Body of pancreas (tissue), 4 donors: Measurements from ENCODE around the gene RSPH9. TPM values are rescaled to one million over a fixed set of nuclear protein-coding genes. Genes with fewer than 3 reads are reported as not detected.
A peak's percentile ranks its signal among the peaks of the same experiment; 100 is the strongest.

ENCODE experiments used
- ATAC-seq: fragments of 150-250 bp; one replicate; pipeline ENCODE4 v1.9.1; 2016
- DNase-seq, 4 donors: peaks; one replicate each; pipeline ENCODE4 v3.0.0-alpha.2; 2019
- H3K27ac ChIP-seq, 4 donors: fragments of 200-600 bp; sonication (generic); 1 replicate in 3 of 4; 2 replicates in 1 of 4; pipeline versions ENCODE4 v1.5.1 to v1.6.1; 2016 to 2019; ENCODE audit warnings: mild to moderate bottlenecking in 1 of 4, mixed read lengths in 1 of 4, moderate library complexity in 1 of 4
- H3K27me3 ChIP-seq, 2 donors: fragments of 200-600 bp; sonication (generic); one replicate each; pipeline ENCODE4 v1.6.0; 2016; ENCODE audit warnings: mild to moderate bottlenecking in 1 of 2
- H3K36me3 ChIP-seq, 2 donors: fragments of 200-600 bp; sonication (generic); replicated peaks in 1 of 2; 2 replicates each; pipeline ENCODE4 v1.5.1; 2016; ENCODE audit warnings: low read depth in 2 of 2; ENCODE audit not compliant: insufficient read depth in 1 of 2
- H3K4me1 ChIP-seq: fragments of 200-600 bp; sonication (generic); one replicate; pipeline ENCODE4 v1.6.0; 2016
- H3K4me3 ChIP-seq, 2 donors: fragments of 200-600 bp; sonication (generic); 1 replicate in 1 of 2; 2 replicates in 1 of 2; pipeline ENCODE4 v1.5.1; 2016 to 2019
- H3K9me3 ChIP-seq, 3 donors: fragments of 200-600 bp; sonication (generic); 1 replicate in 2 of 3; 2 replicates in 1 of 3; pipeline ENCODE4 v1.5.1; 2016
- CTCF ChIP-seq, 7 experiments: fragments of 450-650 bp in 4 of 7; fragments of 200-600 bp in 3 of 7; sonication (generic) in 3 of 7; IDR thresholded peaks; one replicate each; pipeline ENCODE4 v1.5.1; 2016 to 2019; ENCODE audit warnings: antibody characterized with exemption in 7 of 7
- POLR2A ChIP-seq, 3 donors: fragments of 450-650 bp; IDR thresholded peaks; one replicate each; pipeline ENCODE4 v1.6.1; 2016; ENCODE audit warnings: antibody characterized with exemption in 3 of 3, mild to moderate bottlenecking in 2 of 3
- WGBS, 2 donors: methylation state at CpG; one replicate each; pipeline ENCODE4 v1.1.5; 2017; 5-methylcytosine and 5-hydroxymethylcytosine counted together
- intact Hi-C: fragments of 100-400 bp; cut with DNase I; formaldehyde crosslinking; loops from one replicate; pipeline ENCODE4 v1.15.1; 2023
- total RNA-seq, 2 donors: library from RNA; depleted of rRNA; stranded (reverse); fragments of >200 nt; gene quantifications; one replicate each; pipeline ENCODE4 v1.1.0, GENCODE V29; 2016

RSPH9 gene
- total RNA-seq, 2 donors from 2014 or later = not detected

- intact Hi-C loops = no loop called here
- DNase-seq = no peak
- WGBS, 2 donors = 58 to 62% methylated on average over 8 of the region's 8 CpGs
- peaks cover 0 to 1% of the 10 kb centered on the region in 2 donors for H3K36me3 ChIP-seq
- H3K4me1 ChIP-seq = peaks cover 15% of the 10 kb centered on the region
- H3K27me3 ChIP-seq = no peaks in the 10 kb centered on the region
- no peak overlapping the region for H3K27ac ChIP-seq
- no peak overlapping the region for H3K4me3 ChIP-seq
- no peaks in the 10 kb centered on the region for H3K9me3 ChIP-seq
- no peak for ATAC-seq
- TF ChIP-seq POLR2A (IDR thresholded peaks at IDR 0.05) (no peak), CTCF (IDR thresholded peaks at IDR 0.05) (no peak)
Observed at GRCh38 chr6:43682724-43683429, 38.0 kb downstream of the RSPH9 start.

GRCh38 chr6:43683708-43684455, 39.0 kb downstream of the RSPH9 start:
- peaks cover 21% of the 10 kb centered on the region for H3K4me1 ChIP-seq

DNA sequence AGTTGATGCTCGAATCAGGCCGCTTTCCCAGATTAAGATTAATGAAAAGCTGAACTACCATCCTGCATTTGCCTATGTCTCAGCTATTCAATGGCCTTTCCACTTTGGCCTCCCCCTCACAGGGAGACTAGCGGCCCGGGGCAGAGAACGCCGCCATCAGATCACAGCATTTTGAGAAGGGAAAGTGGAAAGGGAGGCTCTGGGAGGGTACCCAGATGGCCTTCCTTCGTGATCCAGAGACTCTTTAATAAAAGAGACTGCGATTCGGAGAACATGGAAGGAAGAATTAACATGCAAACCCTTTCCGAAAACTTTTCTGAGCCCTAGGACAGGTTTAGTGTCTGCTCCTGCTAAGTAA, 42.2 kb downstream of the RSPH9 start:
- 2% methylated on average over 10 of the region's 10 CpGs for WGBS, 2 donors
- peaks cover 21% of the 10 kb centered on the region for H3K4me1 ChIP-seq
- TF ChIP-seq POLR2A (IDR thresholded peaks at IDR 0.05) = no peak
- no peak for TF ChIP-seq CTCF (IDR thresholded peaks at IDR 0.05)

More at GRCh38 chr6:43683708-43684455, 39.0 kb downstream of the RSPH9 start:
- WGBS, 2 donors = 62 to 84% methylated on average over 1 of the region's 1 CpG
- H3K27me3 ChIP-seq = no peaks in the 10 kb centered on the region
- H3K27ac ChIP-seq = no peak overlapping the region
- intact Hi-C loops = no loop called here
- ATAC-seq (no peak), DNase-seq (no peak)
- H3K36me3 ChIP-seq = no peaks in the 10 kb centered on the region
- no peak overlapping the region for H3K4me3 ChIP-seq
- no peak for TF ChIP-seq POLR2A (IDR thresholded peaks at IDR 0.05)
- TF ChIP-seq CTCF (IDR thresholded peaks at IDR 0.05) = no peak
- no peaks in the 10 kb centered on the region for H3K9me3 ChIP-seq

GRCh38 chr6:43687437-43688347, 42.9 kb downstream of the RSPH9 start, which contains the start of gene MRPS18A:
Gene MRPS18A (minus strand): TSS chr6:43687791. CDS start chr6:43687779, 12 bp downstream.
- Histone ChIP-seq H3K36me3 (no peaks in the 10 kb centered on the region), H3K27me3 (no peaks in the 10 kb centered on the region), H3K9me3 (no peaks in the 10 kb centered on the region), H3K27ac (peak within 1 kb of the TSS; percentile 20 to 69 (median 48)), H3K4me1 (peaks cover 21% of the 10 kb centered on the region), H3K4me3 (peak within 1 kb of the TSS; percentile 49 to 59)
- intact Hi-C loops = no loop called here
- no peak for TF ChIP-seq CTCF (IDR thresholded peaks at IDR 0.05)
- TF ChIP-seq POLR2A (IDR thresholded peaks at IDR 0.05) = peak in 2 of 3 donors; percentile 58 to 70
- DNase-seq (peak; percentile 75 to 85 (median 79)), ATAC-seq (peak; percentile 96)
- WGBS, 2 donors = 1% methylated on average over 33 to 43 of the region's 43 CpGs

More for the DNA sequence above, 42.2 kb downstream of the RSPH9 start:
- peak overlapping the region in 3 of 4 donors; percentile 27 to 69 (median 68) for H3K27ac ChIP-seq
- H3K27me3 ChIP-seq = no peaks in the 10 kb centered on the region
- H3K36me3 ChIP-seq = no peaks in the 10 kb centered on the region
- H3K9me3 ChIP-seq = no peaks in the 10 kb centered on the region
- DNase-seq (no peak), ATAC-seq (peak; percentile 10)
- intact Hi-C loops = no loop called here
- H3K4me3 ChIP-seq = peak overlapping the region; percentile 49 to 59
